Measurements from ENCODE around the gene TBC1D5. TPM values are rescaled to one million over a fixed set of nuclear protein-coding genes. Genes with fewer than 3 reads are reported as not detected.

Gene TBC1D5
- total and polyA plus RNA-seq, 7 donors: 7.2 to 82.3 (median 43.7) TPM

- H3K36me3 ChIP-seq: no peaks in the 10 kb centered on the region
- TF ChIP-seq POLR2A (IDR thresholded peaks at IDR 0.05): no peak
- TF ChIP-seq EP300 (IDR thresholded peaks at IDR 0.05): no peak
- no peak for TF ChIP-seq POLR2AphosphoS5 (IDR thresholded peaks at IDR 0.05)
- TF ChIP-seq CTCF (IDR thresholded peaks at IDR 0.05): no peak
- H3K27ac ChIP-seq: no peak overlapping the region
- intact Hi-C loops (cut with DNase I): no loop called here
- H3K4me1 ChIP-seq: peaks cover 0 to 15% (median 2%) of the 10 kb centered on the region in 4 donors
- DNase-seq: no peak
- no peak overlapping the region for H3K4me3 ChIP-seq
- WGBS, 2 donors: 53 to 71% methylated on average over 3 of the region's 3 CpGs
- H3K27me3 ChIP-seq: no peaks in the 10 kb centered on the region
- H3K9me3 ChIP-seq: no peaks in the 10 kb centered on the region
Observed at GRCh38 chr3:17579289-17580031, 163.0 kb downstream of the TBC1D5 start.

GRCh38 chr3:17577796-17578520 lies 164.5 kb downstream of the TBC1D5 start:
- intact Hi-C loops (cut with DNase I): no loop called here

GRCh38 chr3:17573396-17573795 lies 169.0 kb downstream of the TBC1D5 start:
- TF ChIP-seq POLR2AphosphoS5 (IDR thresholded peaks at IDR 0.05) (no peak), CTCF (IDR thresholded peaks at IDR 0.05) (no peak), POLR2A (IDR thresholded peaks at IDR 0.05) (no peak), EP300 (IDR thresholded peaks at IDR 0.05) (no peak)

More at GRCh38 chr3:17577796-17578520, 164.5 kb downstream of the TBC1D5 start:
- Histone ChIP-seq H3K36me3 (no peaks in the 10 kb centered on the region), H3K27ac (no peak overlapping the region), H3K9me3 (no peaks in the 10 kb centered on the region), H3K27me3 (no peaks in the 10 kb centered on the region), H3K4me1 (peaks cover 0 to 15% (median 2%) of the 10 kb centered on the region in 4 donors), H3K4me3 (no peak overlapping the region)
- WGBS, 2 donors: 77 to 90% methylated on average over 4 of the region's 4 CpGs
- no peak for DNase-seq
- no peak for TF ChIP-seq POLR2AphosphoS5 (IDR thresholded peaks at IDR 0.05)
- TF ChIP-seq EP300 (IDR thresholded peaks at IDR 0.05): no peak
- TF ChIP-seq CTCF (IDR thresholded peaks at IDR 0.05): no peak
- no peak for TF ChIP-seq POLR2A (IDR thresholded peaks at IDR 0.05)

GRCh38 chr3:17571686-17572085 lies 170.7 kb downstream of the TBC1D5 start:
- Histone ChIP-seq H3K27ac (no peak overlapping the region), H3K4me1 (peaks cover 0 to 7% (median 0%) of the 10 kb centered on the region in 4 donors), H3K36me3 (no peaks in the 10 kb centered on the region), H3K4me3 (no peak overlapping the region), H3K27me3 (no peaks in the 10 kb centered on the region), H3K9me3 (no peaks in the 10 kb centered on the region)
- no peak for DNase-seq
- WGBS, 2 donors: 88 to 89% methylated on average over 1 of the region's 1 CpG
- TF ChIP-seq POLR2A (IDR thresholded peaks at IDR 0.05): no peak
- TF ChIP-seq EP300 (IDR thresholded peaks at IDR 0.05): no peak
- TF ChIP-seq CTCF (IDR thresholded peaks at IDR 0.05): no peak
- TF ChIP-seq POLR2AphosphoS5 (IDR thresholded peaks at IDR 0.05): no peak
- intact Hi-C loops (cut with DNase I): no loop called here

More at GRCh38 chr3:17573396-17573795, 169.0 kb downstream of the TBC1D5 start:
- H3K4me3 ChIP-seq: no peak overlapping the region
- no peak overlapping the region for H3K27ac ChIP-seq
- peaks cover 0 to 10% (median 2%) of the 10 kb centered on the region in 4 donors for H3K4me1 ChIP-seq
- H3K27me3 ChIP-seq: no peaks in the 10 kb centered on the region
- no peaks in the 10 kb centered on the region for H3K36me3 ChIP-seq
- no peak for DNase-seq
- intact Hi-C loops (cut with DNase I): no loop called here
- WGBS, 2 donors: 71 to 88% methylated on average over 1 of the region's 1 CpG
- H3K9me3 ChIP-seq: no peaks in the 10 kb centered on the region

Data from sigmoid colon (tissue), 7 donors.